ENCODE results near the gene ASCC3. TPM values are rescaled to one million over a fixed set of nuclear protein-coding genes. Genes with fewer than 3 reads are reported as not detected.
"Not testable (repeated sequence)": the region's sequence is repeated elsewhere in the genome, so short reads cannot be mapped to it uniquely, and the experiment has no call there.

Gene ASCC3
- polyA plus RNA-seq, 2 of the 4 experiments (the other 2 are of a cell fraction): 17.4 to 35.3 TPM

DNA sequence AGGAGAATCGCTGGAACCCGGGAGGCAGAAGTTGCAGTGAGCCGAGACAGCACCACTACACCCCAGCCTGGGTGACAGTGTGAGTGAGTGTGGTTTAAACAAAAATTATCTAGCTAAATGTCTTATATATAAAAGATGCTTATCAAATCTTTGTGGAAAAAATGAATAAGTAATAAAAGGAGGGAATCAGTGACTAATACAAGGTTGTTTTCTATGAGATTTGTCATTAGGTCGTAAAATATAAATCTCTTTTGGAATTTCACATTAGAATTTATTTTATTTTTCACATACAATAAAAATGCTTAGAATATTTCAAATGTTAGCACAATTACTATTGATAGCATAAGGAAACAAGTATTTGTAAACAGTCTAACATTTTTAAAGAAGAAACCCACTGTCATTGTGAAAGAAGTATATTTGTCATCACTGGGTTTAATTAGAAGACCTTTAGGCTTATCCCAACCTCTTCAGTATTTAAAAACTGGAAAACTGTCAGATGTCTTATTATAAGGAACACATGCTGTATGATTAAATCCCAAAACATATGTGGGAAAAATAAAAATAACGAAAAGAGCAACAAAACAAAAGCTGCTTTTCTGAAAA, 47.1 kb downstream of the ASCC3 start:
- 86% methylated on average over 5 of the region's 5 CpGs for WGBS (ENCODE audit: missing lambda C conversion rate)
- Histone ChIP-seq H3K27ac (no peak overlapping the region), H3K4me2 (no peak overlapping the region), H3K4me3 (no peak overlapping the region), H3K9me3 (no peaks in the 10 kb centered on the region), H3K4me1 (no peaks in the 10 kb centered on the region)
- DNase-seq (ENCODE audit: low read depth in 1 of 2, low spot score in 1 of 2) (no peak), ATAC-seq (no peak), FAIRE-seq (no peak)
- TF ChIP-seq HOXB13 (CRISPR knock-in tag; IDR thresholded peaks at IDR 0.05; ENCODE audit: low read depth): no peak
- TF ChIP-seq JUN (IDR thresholded peaks at IDR 0.05): no peak
- no peak for TF ChIP-seq EHF (CRISPR knock-in tag; IDR thresholded peaks at IDR 0.05)
- no peak for TF ChIP-seq FOSL2 (IDR thresholded peaks at IDR 0.05)
- TF ChIP-seq FOSL2 (CRISPR knock-in tag; IDR thresholded peaks at IDR 0.05): no peak
- TF ChIP-seq, protein P1, sequence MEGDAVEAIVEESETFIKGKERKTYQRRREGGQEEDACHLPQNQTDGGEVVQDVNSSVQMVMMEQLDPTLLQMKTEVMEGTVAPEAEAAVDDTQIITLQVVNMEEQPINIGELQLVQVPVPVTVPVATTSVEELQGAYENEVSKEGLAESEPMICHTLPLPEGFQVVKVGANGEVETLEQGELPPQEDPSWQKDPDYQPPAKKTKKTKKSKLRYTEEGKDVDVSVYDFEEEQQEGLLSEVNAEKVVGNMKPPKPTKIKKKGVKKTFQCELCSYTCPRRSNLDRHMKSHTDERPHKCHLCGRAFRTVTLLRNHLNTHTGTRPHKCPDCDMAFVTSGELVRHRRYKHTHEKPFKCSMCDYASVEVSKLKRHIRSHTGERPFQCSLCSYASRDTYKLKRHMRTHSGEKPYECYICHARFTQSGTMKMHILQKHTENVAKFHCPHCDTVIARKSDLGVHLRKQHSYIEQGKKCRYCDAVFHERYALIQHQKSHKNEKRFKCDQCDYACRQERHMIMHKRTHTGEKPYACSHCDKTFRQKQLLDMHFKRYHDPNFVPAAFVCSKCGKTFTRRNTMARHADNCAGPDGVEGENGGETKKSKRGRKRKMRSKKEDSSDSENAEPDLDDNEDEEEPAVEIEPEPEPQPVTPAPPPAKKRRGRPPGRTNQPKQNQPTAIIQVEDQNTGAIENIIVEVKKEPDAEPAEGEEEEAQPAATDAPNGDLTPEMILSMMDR (IDR thresholded peaks at IDR 0.05): no peak
- no peak for TF ChIP-seq CBX8 (IDR thresholded peaks at IDR 0.05)
- no peak for TF ChIP-seq CHD4 (IDR thresholded peaks at IDR 0.05; ENCODE audit: borderline replicate concordance)
- no peak for TF ChIP-seq BHLHE40 (IDR thresholded peaks at IDR 0.05; ENCODE audit: low read depth, low read length)
- no peak for TF ChIP-seq NR3C1 (IDR thresholded peaks at IDR 0.05)
- TF ChIP-seq RFX5 (IDR thresholded peaks at IDR 0.05): no peak
- TF ChIP-seq, protein P2, sequence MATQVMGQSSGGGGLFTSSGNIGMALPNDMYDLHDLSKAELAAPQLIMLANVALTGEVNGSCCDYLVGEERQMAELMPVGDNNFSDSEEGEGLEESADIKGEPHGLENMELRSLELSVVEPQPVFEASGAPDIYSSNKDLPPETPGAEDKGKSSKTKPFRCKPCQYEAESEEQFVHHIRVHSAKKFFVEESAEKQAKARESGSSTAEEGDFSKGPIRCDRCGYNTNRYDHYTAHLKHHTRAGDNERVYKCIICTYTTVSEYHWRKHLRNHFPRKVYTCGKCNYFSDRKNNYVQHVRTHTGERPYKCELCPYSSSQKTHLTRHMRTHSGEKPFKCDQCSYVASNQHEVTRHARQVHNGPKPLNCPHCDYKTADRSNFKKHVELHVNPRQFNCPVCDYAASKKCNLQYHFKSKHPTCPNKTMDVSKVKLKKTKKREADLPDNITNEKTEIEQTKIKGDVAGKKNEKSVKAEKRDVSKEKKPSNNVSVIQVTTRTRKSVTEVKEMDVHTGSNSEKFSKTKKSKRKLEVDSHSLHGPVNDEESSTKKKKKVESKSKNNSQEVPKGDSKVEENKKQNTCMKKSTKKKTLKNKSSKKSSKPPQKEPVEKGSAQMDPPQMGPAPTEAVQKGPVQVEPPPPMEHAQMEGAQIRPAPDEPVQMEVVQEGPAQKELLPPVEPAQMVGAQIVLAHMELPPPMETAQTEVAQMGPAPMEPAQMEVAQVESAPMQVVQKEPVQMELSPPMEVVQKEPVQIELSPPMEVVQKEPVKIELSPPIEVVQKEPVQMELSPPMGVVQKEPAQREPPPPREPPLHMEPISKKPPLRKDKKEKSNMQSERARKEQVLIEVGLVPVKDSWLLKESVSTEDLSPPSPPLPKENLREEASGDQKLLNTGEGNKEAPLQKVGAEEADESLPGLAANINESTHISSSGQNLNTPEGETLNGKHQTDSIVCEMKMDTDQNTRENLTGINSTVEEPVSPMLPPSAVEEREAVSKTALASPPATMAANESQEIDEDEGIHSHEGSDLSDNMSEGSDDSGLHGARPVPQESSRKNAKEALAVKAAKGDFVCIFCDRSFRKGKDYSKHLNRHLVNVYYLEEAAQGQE (IDR thresholded peaks at IDR 0.05): no peak
- no peak for TF ChIP-seq MAZ (IDR thresholded peaks at IDR 0.05; ENCODE audit: borderline replicate concordance, low read depth, low read length)
- no peak for TF ChIP-seq FOSB (CRISPR knock-in tag; IDR thresholded peaks at IDR 0.05)
- no peak for TF ChIP-seq HDAC2 (IDR thresholded peaks at IDR 0.05)
- TF ChIP-seq, protein P3, sequence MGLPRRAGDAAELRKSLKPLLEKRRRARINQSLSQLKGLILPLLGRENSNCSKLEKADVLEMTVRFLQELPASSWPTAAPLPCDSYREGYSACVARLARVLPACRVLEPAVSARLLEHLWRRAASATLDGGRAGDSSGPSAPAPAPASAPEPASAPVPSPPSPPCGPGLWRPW (IDR thresholded peaks at IDR 0.05): no peak
- ChIA-PET POLR2A (no interaction called here), CTCF (no interaction called here)

DNA sequence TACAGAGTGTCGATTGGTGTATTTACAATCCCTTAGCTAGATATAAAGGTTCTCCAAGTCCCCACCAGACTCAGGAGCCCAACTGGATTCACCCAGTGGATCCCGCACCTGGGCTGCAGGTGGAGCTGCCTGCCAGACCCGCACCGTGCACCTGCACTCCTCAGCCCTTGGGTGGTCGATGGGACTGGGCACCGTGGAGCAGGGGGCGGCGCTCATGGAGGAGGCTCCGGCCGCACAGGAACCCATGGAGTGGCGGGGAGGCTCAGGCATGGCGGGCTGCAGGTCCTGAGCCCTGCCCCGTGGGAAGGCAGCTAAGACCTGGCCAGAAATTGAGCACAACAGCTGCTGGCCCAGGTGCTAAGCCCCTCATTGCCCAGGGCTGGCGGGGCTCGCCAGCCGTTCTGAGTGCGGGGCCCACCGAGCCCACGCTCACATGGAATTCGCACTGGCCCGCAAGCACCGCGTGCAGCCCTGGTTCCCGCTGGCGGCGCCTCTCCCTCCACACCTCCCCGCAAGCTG, 52.0 kb downstream of the ASCC3 start:
- 90% methylated on average over 5 of the region's 27 CpGs for WGBS (ENCODE audit: missing lambda C conversion rate)
- H3K27ac ChIP-seq; H3K4me1 ChIP-seq; CTCF ChIA-PET; DNase-seq (ENCODE audit: low read depth in 1 of 2, low spot score in 1 of 2); H3K4me3 ChIP-seq; POLR2A ChIA-PET; H3K9me3 ChIP-seq; FAIRE-seq; H3K4me2 ChIP-seq; ATAC-seq: not testable (repeated sequence)

DNA sequence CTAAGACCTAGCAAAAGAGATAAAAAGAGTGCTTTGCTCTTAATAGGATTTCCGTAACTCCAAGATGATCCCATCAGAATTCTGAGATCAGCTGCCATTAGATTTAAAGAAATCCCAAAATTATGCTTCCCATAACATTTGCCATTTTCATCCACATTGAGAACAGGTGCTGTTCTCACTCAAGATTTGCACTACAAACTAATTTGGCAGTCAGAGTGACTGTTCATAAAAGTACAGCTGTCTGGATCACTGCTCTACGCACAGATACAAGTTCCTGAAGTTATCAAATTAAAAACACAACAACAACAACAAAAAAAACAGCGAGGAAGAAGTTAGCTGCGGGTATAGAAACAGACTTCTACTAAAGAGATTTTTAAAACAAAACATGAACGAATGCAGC, 58.1 kb downstream of the ASCC3 start:
- H3K9me3 ChIP-seq: no peaks in the 10 kb centered on the region
- no peak overlapping the region for H3K4me2 ChIP-seq
- no peak for FAIRE-seq
- POLR2A ChIA-PET: no interaction called here
- no peak for DNase-seq (ENCODE audit: low read depth in 1 of 2, low spot score in 1 of 2)
- no peak overlapping the region for H3K27ac ChIP-seq
- WGBS (ENCODE audit: missing lambda C conversion rate): 91% methylated on average over 5 of the region's 5 CpGs
- CTCF ChIA-PET: no interaction called here
- no peaks in the 10 kb centered on the region for H3K4me1 ChIP-seq
- H3K4me3 ChIP-seq: no peak overlapping the region
- ATAC-seq: no peak
- TF ChIP-seq KDM5A (IDR thresholded peaks at IDR 0.05) (no peak), HEYL (CRISPR knock-in tag; IDR thresholded peaks at IDR 0.05) (no peak), ZC3H11A (IDR thresholded peaks at IDR 0.05) (no peak), ESRRA (IDR thresholded peaks at IDR 0.05; ENCODE audit: borderline replicate concordance, low read length) (no peak), JUNB (IDR thresholded peaks at IDR 0.05) (no peak), RCOR1 (IDR thresholded peaks at IDR 0.05; ENCODE audit: low read depth, low read length) (no peak), HOXB13 (CRISPR knock-in tag; IDR thresholded peaks at IDR 0.05; ENCODE audit: low read depth) (no peak), SMC3 (IDR thresholded peaks at IDR 0.05) (no peak), RNF2 (IDR thresholded peaks at IDR 0.05; ENCODE audit: borderline replicate concordance, low read depth) (no peak), EHF (CRISPR knock-in tag; IDR thresholded peaks at IDR 0.05) (no peak)
- TF ChIP-seq, protein P3 (IDR thresholded peaks at IDR 0.05): no peak
- TF ChIP-seq, protein P4, sequence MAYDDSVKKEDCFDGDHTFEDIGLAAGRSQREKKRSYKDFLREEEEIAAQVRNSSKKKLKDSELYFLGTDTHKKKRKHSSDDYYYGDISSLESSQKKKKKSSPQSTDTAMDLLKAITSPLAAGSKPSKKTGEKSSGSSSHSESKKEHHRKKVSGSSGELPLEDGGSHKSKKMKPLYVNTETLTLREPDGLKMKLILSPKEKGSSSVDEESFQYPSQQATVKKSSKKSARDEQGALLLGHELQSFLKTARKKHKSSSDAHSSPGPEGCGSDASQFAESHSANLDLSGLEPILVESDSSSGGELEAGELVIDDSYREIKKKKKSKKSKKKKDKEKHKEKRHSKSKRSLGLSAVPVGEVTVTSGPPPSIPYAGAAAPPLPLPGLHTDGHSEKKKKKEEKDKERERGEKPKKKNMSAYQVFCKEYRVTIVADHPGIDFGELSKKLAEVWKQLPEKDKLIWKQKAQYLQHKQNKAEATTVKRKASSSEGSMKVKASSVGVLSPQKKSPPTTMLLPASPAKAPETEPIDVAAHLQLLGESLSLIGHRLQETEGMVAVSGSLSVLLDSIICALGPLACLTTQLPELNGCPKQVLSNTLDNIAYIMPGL (CRISPR knock-in tag; IDR thresholded peaks at IDR 0.05; ENCODE audit: borderline replicate concordance): no peak
- TF ChIP-seq, protein P1 (IDR thresholded peaks at IDR 0.05): no peak
